Loucy (cell line): Measurements from ENCODE around the gene XYLB.

Experiments
- CTCF ChIP-seq: fragments of 200-600 bp; sonication (generic); conservative IDR thresholded peaks from 2 replicates; pipeline ENCODE4 v1.5.1; 2014; ENCODE audit warnings: mild to moderate bottlenecking, antibody characterized with exemption, low read length
- EZH2phosphoT487 ChIP-seq: fragments of 200-600 bp; IDR thresholded peaks from 2 replicates; pipeline ENCODE4 v1.6.1; 2018; ENCODE audit warnings: antibody characterized with exemption, mild to moderate bottlenecking, moderate library complexity, borderline replicate concordance

- TF ChIP-seq CTCF (peak; percentile 72), EZH2phosphoT487 (no peak)
Observed at GRCh38 chr3:38297947-38298711, 48.5 kb upstream of the XYLB start.
